NK-92 treated with Interleukin-12 subunit alpha and Interleukin-12 subunit beta, amount 100 ng/mL, for 24 hours (cell line): ENCODE measurements around the gene WNT7A.

ENCODE experiments used
- DNase-seq: peaks from one replicate; lab custom pipeline; 2025; lab: John Stamatoyannopoulos, UW

Gene WNT7A

DNA sequence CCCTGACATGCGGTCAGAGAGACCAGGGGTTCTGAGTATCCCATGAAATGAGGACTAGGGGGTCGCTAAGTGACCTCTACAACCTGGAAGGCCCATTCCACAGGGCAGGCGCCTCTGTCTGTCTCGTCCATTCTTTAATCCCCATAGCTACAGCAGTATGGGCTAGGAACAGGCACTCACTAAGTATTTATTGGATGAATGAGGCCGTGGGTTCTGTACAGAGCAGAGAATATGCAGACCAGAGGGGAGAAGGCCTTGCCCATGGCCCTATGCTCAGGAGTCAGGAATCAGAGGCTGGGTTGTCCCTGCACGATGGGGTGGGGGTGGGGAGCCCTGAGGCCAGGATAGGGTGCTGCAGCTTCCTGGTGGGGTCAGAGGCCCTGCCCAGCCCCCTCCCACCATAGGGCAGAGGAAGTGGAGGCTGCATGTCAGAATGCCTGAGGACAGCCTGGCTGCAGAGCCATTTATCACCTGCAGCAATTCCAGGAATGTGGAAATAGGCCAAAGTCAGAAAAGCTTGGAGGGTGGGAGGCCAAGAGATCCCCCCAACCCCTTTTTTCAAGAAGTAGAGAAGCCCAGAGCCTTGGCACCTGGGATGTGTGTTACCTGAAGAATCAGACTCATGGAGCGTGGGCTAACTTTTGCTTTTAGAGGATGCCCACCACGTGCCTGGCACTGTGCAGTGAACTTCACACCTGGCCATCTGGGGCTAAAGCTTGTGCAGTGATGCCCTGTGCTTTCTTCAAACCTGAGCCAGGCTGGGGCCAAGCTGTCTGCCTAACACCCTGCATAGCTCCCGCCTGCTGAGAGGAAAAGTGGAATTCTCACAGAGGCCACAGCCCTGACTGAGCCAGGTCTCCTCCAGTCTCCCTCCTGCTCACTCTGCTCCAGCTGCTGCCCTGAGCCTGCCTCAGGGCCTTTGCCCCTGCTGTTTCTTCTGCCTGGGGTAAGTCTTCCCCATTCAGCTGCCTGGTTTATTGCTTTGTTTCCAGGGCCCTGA, 109.4 kb downstream of the WNT7A start:
- no peak for DNase-seq

DNA sequence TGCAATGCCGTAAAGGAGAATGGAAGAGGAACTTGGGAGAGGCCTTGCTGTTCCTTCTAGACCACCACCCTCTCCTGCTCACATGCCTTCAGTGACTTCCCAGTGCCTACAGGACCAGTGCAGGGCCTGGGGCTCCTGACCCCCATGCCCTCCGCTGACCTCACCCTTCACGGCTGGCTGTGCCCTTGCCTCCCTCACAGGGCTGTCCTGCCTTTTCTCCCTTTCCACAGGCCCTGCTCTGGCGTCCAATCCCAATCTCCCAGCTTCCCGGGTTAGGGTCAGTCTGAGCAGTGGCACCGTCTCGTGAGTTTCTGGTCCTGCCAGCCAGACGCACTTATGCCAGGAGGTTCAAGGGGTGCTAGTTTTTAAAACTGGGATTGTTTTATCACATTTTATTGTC, 110.4 kb downstream of the WNT7A start:
- DNase-seq: no peak

GRCh38 chr3:13768453-13768852, 111.4 kb downstream of the WNT7A start:
- DNase-seq: no peak

- no peak for DNase-seq
Measured at GRCh38 chr3:13767896-13768295, 112.0 kb downstream of the WNT7A start.

- no peak for DNase-seq
Measured at GRCh38 chr3:13767030-13767429, 112.8 kb downstream of the WNT7A start.
